Measurements from ENCODE around the gene ICA1L.
"Not testable (repeated sequence)": the region's sequence is repeated elsewhere in the genome, so short reads cannot be mapped to it uniquely, and the experiment has no call there.

ICA1L gene

GRCh38 chr2:202909394-202910192 lies 38.0 kb upstream of the ICA1L start:
- POLR2A ChIA-PET = no interaction called here
- no peak for TF ChIP-seq CTCF (IDR thresholded peaks at IDR 0.05; ENCODE audit: control extremely low read depth, extremely low read depth, low read depth, missing control alignments)
- DNase-seq (ENCODE audit: extremely low spot score) = no peak
- CTCF ChIA-PET = interaction anchor here (1.8 to 2.3 kb wide), 2 partner anchors 10 to 19 kb away, joined by 6 read pairs; no protein-coding TSS in a partner anchor

- ChIA-PET POLR2A (no interaction called here), CTCF (interaction anchor here (2.3 kb wide), 1 partner anchor 18 kb away, joined by 6 read pairs; no protein-coding TSS in a partner anchor)
- no peak for TF ChIP-seq CTCF (IDR thresholded peaks at IDR 0.05; ENCODE audit: control extremely low read depth, extremely low read depth, low read depth, missing control alignments)
- no peak for DNase-seq (ENCODE audit: extremely low spot score)
These were observed 36.6 kb upstream of the ICA1L start for GRCh38 chr2:202908186-202908585.

- POLR2A ChIA-PET; DNase-seq (ENCODE audit: extremely low spot score); CTCF ChIA-PET: not testable (repeated sequence)
These were observed 33.9 kb upstream of the ICA1L start for GRCh38 chr2:202905507-202905906.

GRCh38 chr2:202885190-202885589 lies 13.6 kb upstream of the ICA1L start:
- DNase-seq (ENCODE audit: extremely low spot score) = no peak
- no peak for TF ChIP-seq CTCF (IDR thresholded peaks at IDR 0.05; ENCODE audit: control extremely low read depth, extremely low read depth, low read depth, missing control alignments)
- ChIA-PET CTCF (interaction anchor here (1.0 kb wide), 1 partner anchor 8 kb away, joined by 4 read pairs; no protein-coding TSS in a partner anchor), POLR2A (no interaction called here)

GRCh38 chr2:202883987-202884675 lies 12.6 kb upstream of the ICA1L start:
- ChIA-PET CTCF (interaction anchor here (1.0 kb wide), 1 partner anchor 9 kb away, joined by 4 read pairs; no protein-coding TSS in a partner anchor), POLR2A (no interaction called here)
- no peak for DNase-seq (ENCODE audit: extremely low spot score)
- no peak for TF ChIP-seq CTCF (IDR thresholded peaks at IDR 0.05; ENCODE audit: control extremely low read depth, extremely low read depth, low read depth, missing control alignments)

- no peak for TF ChIP-seq CTCF (IDR thresholded peaks at IDR 0.05; ENCODE audit: control extremely low read depth, extremely low read depth, low read depth, missing control alignments)
- ChIA-PET CTCF (interaction anchor here (1.2 kb wide), 1 partner anchor 9 kb away, joined by 4 read pairs; no protein-coding TSS in a partner anchor), POLR2A (no interaction called here)
- DNase-seq (ENCODE audit: extremely low spot score) = no peak
These were observed 10.0 kb upstream of the ICA1L start for GRCh38 chr2:202881570-202881969.

- CTCF ChIA-PET = interaction anchor here (1.1 kb wide), 1 partner anchor 11 kb away, joined by 3 read pairs; no protein-coding TSS in a partner anchor
- TF ChIP-seq CTCF (IDR thresholded peaks at IDR 0.05; ENCODE audit: control extremely low read depth, extremely low read depth, low read depth, missing control alignments) = no peak
- POLR2A ChIA-PET = no interaction called here
These were observed 6.1 kb upstream of the ICA1L start for GRCh38 chr2:202877699-202878098.

More at GRCh38 chr2:202877699-202878098, 6.1 kb upstream of the ICA1L start:
- no peak for DNase-seq (ENCODE audit: extremely low spot score)

All from GM10248 (cell line).